Neural crest cell (in vitro differentiated cells): ENCODE measurements around the gene CHAC1. TPM values are rescaled to one million over a fixed set of nuclear protein-coding genes. Genes with fewer than 3 reads are reported as not detected.
A peak's percentile ranks its signal among the peaks of the same experiment; 100 is the strongest.

ENCODE experiments used
- DNase-seq: peaks from one replicate; pipeline ENCODE4 v3.0.0; 2021; ENCODE audit warnings: low read depth, mixed read lengths, low spot score
- H3K27ac Mint-ChIP-seq: one replicate; pipeline ENCODE4 v1.8.0; 2021; ENCODE audit warnings: mild to moderate bottlenecking, mixed read lengths; ENCODE audit not compliant: unreplicated experiment
- H3K27me3 Mint-ChIP-seq: 2 replicates; pipeline ENCODE4 v1.8.0; 2021; ENCODE audit warnings: low read depth, mild to moderate bottlenecking, mixed read lengths
- H3K36me3 Mint-ChIP-seq: 2 replicates; pipeline ENCODE4 v1.8.0; 2021; ENCODE audit warnings: low read depth, mild to moderate bottlenecking, mixed read lengths
- H3K4me1 Mint-ChIP-seq: 2 replicates; pipeline ENCODE4 v1.8.0; 2021; ENCODE audit warnings: mixed read lengths
- H3K4me3 Mint-ChIP-seq: one replicate; pipeline ENCODE4 v1.8.0; 2021; ENCODE audit warnings: mild to moderate bottlenecking, mixed read lengths
- H3K9me3 Mint-ChIP-seq: 2 replicates; pipeline ENCODE4 v1.8.0; 2021; ENCODE audit warnings: mixed read lengths
- CTCF ChIP-seq: fragments of 200-600 bp; sonication (generic); conservative IDR thresholded peaks from 2 replicates; pipeline ENCODE4 v1.5.0; 2021; ENCODE audit warnings: antibody characterized with exemption, mild to moderate bottlenecking
- total RNA-seq: library from RNA; stranded (reverse); gene quantifications from 2 replicates; pipeline ENCODE4 v1.2.1, GENCODE V29; 2021

The CHAC1 gene
- total RNA-seq, 1 donor from 2014 or later = 6.8 TPM

DNA sequence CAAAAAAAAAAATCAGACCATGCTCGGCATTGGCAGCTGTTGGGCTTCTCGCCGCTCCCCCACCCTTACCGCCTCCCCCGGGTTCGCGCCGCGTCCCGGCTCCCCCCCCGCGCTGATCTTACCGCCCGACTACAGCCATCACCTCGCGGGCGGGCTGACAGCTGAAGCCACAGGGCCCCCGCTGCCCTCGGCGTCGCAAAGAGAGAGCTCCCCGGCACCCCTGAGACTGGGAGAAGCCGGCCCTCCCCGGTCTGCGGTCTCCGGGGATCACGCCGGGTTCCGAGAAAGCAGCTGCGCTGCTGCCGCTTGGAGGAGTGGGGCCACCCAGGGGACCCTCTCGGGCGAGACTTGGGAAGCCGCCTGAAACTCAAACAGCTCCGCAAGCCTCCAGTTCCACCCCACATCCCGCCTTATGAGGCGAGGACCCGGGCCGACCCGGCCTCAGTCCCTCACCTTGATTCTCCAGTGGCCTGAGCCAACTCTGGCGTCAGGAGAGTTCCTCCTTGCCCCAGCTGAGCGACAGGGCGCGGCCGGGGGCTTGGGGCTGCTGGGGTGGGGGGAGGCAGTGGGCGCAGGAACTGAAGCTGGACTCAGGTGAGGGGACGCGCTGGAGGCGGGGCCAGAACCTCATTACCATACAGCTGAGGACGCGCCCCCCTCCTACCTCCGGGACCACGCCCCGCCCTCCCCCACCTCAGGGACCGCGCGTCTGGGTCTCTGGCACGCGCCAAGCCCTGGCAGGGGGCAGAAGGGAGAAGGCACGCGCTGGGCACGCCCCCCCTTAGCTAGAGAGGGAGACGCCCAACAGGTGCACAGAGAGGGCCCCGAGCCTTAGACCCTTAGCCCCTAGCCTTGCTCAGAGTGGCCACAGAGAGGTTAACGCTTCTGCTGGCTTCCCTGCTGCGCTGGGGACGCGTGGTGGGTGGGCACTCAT, 25.1 kb upstream of the CHAC1 start:
- no peaks in the 10 kb centered on the region for H3K36me3 Mint-ChIP-seq
- no peaks in the 10 kb centered on the region for H3K9me3 Mint-ChIP-seq
- DNase-seq = no peak
- peak overlapping the region; percentile 89 for H3K4me3 Mint-ChIP-seq
- no peak for TF ChIP-seq CTCF
- peaks cover 41% of the 10 kb centered on the region for H3K4me1 Mint-ChIP-seq
- no peak overlapping the region for H3K27ac Mint-ChIP-seq
- peaks cover 98% of the 10 kb centered on the region for H3K27me3 Mint-ChIP-seq

DNA sequence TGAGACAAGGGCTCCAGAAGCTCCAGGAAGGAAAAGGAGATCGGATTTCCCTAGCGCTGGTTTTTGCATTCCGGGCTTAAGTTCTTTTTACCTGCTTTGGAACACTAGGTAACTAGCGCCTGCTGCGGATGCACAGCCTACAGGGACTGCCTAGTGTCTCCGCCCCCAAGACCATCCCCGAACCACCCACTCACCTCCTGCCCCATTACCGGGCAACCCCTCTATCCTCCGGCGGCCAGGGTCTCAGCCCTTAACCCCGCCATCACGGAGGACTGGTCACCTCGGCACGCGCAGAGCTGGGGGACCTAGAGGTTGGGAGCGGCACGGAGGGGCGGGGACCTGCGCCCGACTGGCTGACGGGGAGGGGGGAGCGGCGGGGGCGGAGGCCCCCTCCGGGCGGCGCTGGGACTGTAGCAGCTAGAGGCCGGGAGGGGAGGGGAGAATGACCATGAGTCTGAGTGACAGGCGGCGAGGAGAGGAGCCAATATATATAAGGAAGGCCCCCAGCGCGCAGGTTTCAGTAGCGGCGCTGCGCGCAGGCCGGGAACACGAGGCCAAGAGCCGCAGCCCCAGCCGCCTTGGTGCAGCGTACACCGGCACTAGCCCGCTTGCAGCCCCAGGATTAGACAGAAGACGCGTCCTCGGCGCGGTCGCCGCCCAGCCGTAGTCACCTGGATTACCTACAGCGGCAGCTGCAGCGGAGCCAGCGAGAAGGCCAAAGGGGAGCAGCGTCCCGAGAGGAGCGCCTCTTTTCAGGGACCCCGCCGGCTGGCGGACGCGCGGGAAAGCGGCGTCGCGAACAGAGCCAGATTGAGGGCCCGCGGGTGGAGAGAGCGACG, 24.2 kb upstream of the CHAC1 start, which contains the start of gene DLL4:
Gene DLL4 (plus strand): TSS at position 520 of the 839 bp plus-strand sequence. CDS start 329 bp downstream, outside the sequence.
- peak; percentile 41 for DNase-seq
- H3K36me3 Mint-ChIP-seq = no peaks in the 10 kb centered on the region
- no peak within 1 kb of the TSS for H3K27ac Mint-ChIP-seq
- peaks cover 41% of the 10 kb centered on the region for H3K4me1 Mint-ChIP-seq
- no peak for TF ChIP-seq CTCF
- peaks cover 96% of the 10 kb centered on the region for H3K27me3 Mint-ChIP-seq
- no peaks in the 10 kb centered on the region for H3K9me3 Mint-ChIP-seq
- peak within 1 kb of the TSS; percentile 89 for H3K4me3 Mint-ChIP-seq

DNA sequence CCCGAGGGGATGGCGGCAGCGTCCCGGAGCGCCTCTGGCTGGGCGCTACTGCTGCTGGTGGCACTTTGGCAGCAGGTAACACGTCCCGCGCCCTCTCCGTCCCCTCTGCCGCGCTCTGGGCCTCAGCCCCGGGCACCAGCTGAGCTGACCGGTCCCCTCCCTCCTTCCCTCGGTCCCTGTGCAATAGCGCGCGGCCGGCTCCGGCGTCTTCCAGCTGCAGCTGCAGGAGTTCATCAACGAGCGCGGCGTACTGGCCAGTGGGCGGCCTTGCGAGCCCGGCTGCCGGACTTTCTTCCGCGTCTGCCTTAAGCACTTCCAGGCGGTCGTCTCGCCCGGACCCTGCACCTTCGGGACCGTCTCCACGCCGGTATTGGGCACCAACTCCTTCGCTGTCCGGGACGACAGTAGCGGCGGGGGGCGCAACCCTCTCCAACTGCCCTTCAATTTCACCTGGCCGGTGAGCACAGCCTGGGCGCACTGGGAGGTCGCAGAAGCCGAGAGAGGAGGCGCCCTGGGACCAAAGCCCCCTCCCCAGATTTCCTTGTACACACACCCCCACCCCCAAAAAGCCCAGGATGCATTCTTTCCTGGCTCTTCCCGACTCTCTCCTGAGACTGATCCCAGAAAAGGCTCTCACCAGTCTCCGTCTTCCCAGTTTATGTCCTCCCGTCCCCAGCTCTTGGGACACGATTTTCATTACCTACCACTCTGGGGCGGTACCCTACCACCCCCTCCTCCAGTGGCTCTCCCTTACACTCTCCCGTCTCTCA, 23.4 kb upstream of the CHAC1 start:
- Mint-ChIP-seq H3K9me3 (no peaks in the 10 kb centered on the region), H3K36me3 (no peaks in the 10 kb centered on the region), H3K27me3 (peaks cover 93% of the 10 kb centered on the region), H3K4me3 (peak overlapping the region; percentile 84), H3K4me1 (peaks cover 41% of the 10 kb centered on the region), H3K27ac (no peak overlapping the region)
- no peak for TF ChIP-seq CTCF
- peak; percentile 66 for DNase-seq

DNA sequence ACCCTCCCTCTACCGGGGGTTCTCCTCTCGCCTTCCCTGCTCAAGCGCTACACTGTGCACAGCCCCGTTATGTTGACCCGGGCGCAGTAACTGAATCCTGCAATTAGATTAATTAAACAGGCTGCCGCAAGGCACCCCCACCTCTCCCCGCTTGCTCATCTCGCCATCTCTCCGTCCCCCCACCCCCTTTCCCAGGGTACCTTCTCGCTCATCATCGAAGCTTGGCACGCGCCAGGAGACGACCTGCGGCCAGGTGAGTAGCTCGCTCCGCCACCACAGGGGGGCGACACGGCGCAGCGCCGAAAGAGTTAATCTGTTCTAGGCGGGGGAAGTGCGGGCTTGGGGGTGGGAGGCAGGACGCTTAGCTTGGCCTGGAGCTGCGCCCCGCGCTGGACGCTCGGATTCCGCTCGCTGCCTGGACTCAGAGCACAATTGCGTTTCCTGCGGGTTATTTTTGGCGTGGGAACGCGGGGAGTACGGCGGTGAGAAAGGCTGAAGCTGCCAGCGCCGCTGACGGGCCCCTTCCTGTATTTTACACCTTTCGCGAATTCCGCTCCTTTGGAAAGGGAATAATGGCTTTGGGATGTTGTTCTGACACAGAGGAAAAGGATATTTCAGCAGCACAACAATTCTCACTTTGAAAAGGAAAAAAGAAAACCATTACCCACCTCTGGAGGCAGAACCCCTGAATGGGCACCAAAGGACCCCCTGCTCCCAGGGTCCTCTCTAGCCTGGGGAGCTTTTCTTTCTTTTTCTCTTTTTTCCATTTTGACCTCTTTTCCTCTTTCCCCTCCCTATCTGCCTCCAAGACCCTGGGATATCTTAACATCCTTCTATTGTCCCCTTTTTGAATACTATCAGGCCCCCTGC, 22.6 kb upstream of the CHAC1 start:
- DNase-seq = no peak
- peaks cover 87% of the 10 kb centered on the region for H3K27me3 Mint-ChIP-seq
- H3K36me3 Mint-ChIP-seq = no peaks in the 10 kb centered on the region
- TF ChIP-seq CTCF = peak; percentile 74
- peaks cover 36% of the 10 kb centered on the region for H3K4me1 Mint-ChIP-seq
- no peaks in the 10 kb centered on the region for H3K9me3 Mint-ChIP-seq
- peak overlapping the region; percentile 84 for H3K4me3 Mint-ChIP-seq
- H3K27ac Mint-ChIP-seq = no peak overlapping the region
